ENCODE results near the gene MARCOL.
"Not testable (repeated sequence)": the region's sequence is repeated elsewhere in the genome, so short reads cannot be mapped to it uniquely, and the experiment has no call there.

MARCOL gene

DNA sequence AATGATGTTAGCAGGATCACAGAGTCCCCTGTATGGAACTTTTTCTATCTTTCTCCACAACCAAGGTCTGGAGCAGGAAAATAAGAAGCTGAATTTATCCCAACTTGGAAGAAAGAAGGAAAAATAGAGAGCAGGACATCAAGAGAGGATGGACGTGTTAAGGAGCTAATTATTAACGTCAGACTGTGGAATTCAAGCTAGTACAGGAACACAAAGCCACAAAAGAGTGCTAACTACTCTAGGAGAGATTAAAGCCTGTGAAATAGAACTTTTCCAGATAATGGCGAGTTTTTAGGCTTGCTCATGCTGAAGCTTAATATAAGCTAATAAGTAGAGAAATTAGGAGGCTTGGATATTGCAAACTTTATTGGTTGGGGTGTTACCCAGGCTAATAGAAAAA, 29.6 kb downstream of the MARCOL start:
- H3K4me2 ChIP-seq (ENCODE audit: low read length): no peak overlapping the region
- H3K27ac ChIP-seq (ENCODE audit: low read depth, low read length): no peak overlapping the region
- no peaks in the 10 kb centered on the region for H3K9me3 ChIP-seq (ENCODE audit: control insufficient read depth, insufficient read depth, low read length)

DNA sequence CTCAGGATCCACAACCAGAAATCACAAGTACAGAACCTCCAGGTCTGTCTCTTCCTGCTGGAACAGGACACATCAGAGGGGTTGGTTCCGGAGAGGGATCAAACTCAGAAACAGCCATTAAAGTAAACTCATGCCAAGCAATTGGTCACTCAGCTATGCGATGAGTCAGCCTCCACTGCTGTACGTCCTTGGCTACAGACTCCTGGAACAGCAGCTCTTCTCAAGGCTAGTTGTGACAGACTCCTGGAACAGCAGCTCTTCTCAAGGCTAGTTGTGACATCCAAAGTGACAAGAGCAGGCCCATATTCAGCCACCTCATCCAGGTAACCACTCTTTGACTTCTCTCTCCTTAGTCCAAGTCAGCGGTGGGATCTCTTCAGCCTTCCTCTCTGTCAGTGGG, 30.2 kb downstream of the MARCOL start, which contains the start of gene SPINK13:
SPINK13 (plus strand) TSS at position 229 of the 400 bp plus-strand sequence. CDS start 1,279 bp downstream, outside the sequence.
- no peaks in the 10 kb centered on the region for H3K79me2 ChIP-seq (ENCODE audit: control insufficient read depth, low read length)
- no peaks in the 10 kb centered on the region for H4K20me1 ChIP-seq (ENCODE audit: control insufficient read depth, insufficient read depth, low read depth, low read length)
- H3K9me2 ChIP-seq (replicated peaks; ENCODE audit: control insufficient read depth, low read length): no peaks in the 10 kb centered on the region
- no peak within 1 kb of the TSS for H3K27ac ChIP-seq (ENCODE audit: low read depth, low read length)
- H3F3A ChIP-seq (ENCODE audit: control insufficient read depth, insufficient read depth): no peaks in the 10 kb centered on the region
- no peaks in the 10 kb centered on the region for H3K4me1 ChIP-seq (ENCODE audit: control insufficient read depth, low read length)
- no peak within 1 kb of the TSS for H3K4me3 ChIP-seq (ENCODE audit: low read length)
- TF ChIP-seq, protein P1, sequence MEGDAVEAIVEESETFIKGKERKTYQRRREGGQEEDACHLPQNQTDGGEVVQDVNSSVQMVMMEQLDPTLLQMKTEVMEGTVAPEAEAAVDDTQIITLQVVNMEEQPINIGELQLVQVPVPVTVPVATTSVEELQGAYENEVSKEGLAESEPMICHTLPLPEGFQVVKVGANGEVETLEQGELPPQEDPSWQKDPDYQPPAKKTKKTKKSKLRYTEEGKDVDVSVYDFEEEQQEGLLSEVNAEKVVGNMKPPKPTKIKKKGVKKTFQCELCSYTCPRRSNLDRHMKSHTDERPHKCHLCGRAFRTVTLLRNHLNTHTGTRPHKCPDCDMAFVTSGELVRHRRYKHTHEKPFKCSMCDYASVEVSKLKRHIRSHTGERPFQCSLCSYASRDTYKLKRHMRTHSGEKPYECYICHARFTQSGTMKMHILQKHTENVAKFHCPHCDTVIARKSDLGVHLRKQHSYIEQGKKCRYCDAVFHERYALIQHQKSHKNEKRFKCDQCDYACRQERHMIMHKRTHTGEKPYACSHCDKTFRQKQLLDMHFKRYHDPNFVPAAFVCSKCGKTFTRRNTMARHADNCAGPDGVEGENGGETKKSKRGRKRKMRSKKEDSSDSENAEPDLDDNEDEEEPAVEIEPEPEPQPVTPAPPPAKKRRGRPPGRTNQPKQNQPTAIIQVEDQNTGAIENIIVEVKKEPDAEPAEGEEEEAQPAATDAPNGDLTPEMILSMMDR (IDR thresholded peaks at IDR 0.05; ENCODE audit: low read depth, low read length, poor library complexity, severe bottlenecking): no peak
- no peak for TF ChIP-seq EZH2phosphoT487 (IDR thresholded peaks at IDR 0.05; ENCODE audit: borderline replicate concordance, low read length)
- no peak within 1 kb of the TSS for H3K4me2 ChIP-seq (ENCODE audit: low read length)
- H3K9me3 ChIP-seq (ENCODE audit: control insufficient read depth, insufficient read depth, low read length): no peaks in the 10 kb centered on the region
- no peaks in the 10 kb centered on the region; the same call in 1 of the 2 replicates for H3K27me3 ChIP-seq (ENCODE audit: control insufficient read depth, low read length)
- no peaks in the 10 kb centered on the region for H3K36me3 ChIP-seq (ENCODE audit: control insufficient read depth, low read length)

More for the DNA sequence above, 29.6 kb downstream of the MARCOL start:
- H3K4me1 ChIP-seq (ENCODE audit: control insufficient read depth, low read length): no peaks in the 10 kb centered on the region
- no peaks in the 10 kb centered on the region for H3K79me2 ChIP-seq (ENCODE audit: control insufficient read depth, low read length)
- H3K9me2 ChIP-seq (replicated peaks; ENCODE audit: control insufficient read depth, low read length): no peaks in the 10 kb centered on the region
- no peak for TF ChIP-seq EZH2phosphoT487 (IDR thresholded peaks at IDR 0.05; ENCODE audit: borderline replicate concordance, low read length)
- TF ChIP-seq, protein P1 (IDR thresholded peaks at IDR 0.05; ENCODE audit: low read depth, low read length, poor library complexity, severe bottlenecking): no peak
- no peak overlapping the region for H3K4me3 ChIP-seq (ENCODE audit: low read length)
- H3K27me3 ChIP-seq (ENCODE audit: control insufficient read depth, low read length): no peaks in the 10 kb centered on the region; the same call in 1 of the 2 replicates
- H3K36me3 ChIP-seq (ENCODE audit: control insufficient read depth, low read length): no peaks in the 10 kb centered on the region
- no peaks in the 10 kb centered on the region for H3F3A ChIP-seq (ENCODE audit: control insufficient read depth, insufficient read depth)
- no peaks in the 10 kb centered on the region for H4K20me1 ChIP-seq (ENCODE audit: control insufficient read depth, insufficient read depth, low read depth, low read length)

DNA sequence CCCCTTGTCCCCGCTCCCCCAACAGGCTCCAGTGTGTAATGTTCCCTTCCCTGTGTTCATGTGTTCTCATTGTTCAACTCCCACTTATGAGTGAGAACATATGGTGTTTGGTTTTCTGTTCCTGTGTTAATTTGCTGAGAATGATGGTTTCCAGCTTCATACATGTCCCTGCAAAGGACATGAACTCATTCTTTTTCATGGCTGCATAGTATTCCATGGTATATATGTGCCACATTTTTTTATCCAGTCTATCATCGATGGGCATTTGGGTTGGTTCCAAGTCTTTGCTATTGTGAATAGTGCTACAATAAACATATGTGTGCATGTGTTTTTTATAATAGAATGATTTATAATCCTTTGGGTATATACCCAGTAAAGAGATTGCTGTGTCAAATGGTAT, 36.8 kb downstream of the MARCOL start:
- not testable (repeated sequence) for H3K4me2 ChIP-seq (ENCODE audit: low read length); H3K79me2 ChIP-seq (ENCODE audit: control insufficient read depth, low read length); H3F3A ChIP-seq (ENCODE audit: control insufficient read depth, insufficient read depth); H3K9me3 ChIP-seq (ENCODE audit: control insufficient read depth, insufficient read depth, low read length); H3K4me3 ChIP-seq (ENCODE audit: low read length); H3K4me1 ChIP-seq (ENCODE audit: control insufficient read depth, low read length); H3K9me2 ChIP-seq (replicated peaks; ENCODE audit: control insufficient read depth, low read length); H3K27me3 ChIP-seq (ENCODE audit: control insufficient read depth, low read length); H3K27ac ChIP-seq (ENCODE audit: low read depth, low read length); H4K20me1 ChIP-seq (ENCODE audit: control insufficient read depth, insufficient read depth, low read depth, low read length); H3K36me3 ChIP-seq (ENCODE audit: control insufficient read depth, low read length)

DNA sequence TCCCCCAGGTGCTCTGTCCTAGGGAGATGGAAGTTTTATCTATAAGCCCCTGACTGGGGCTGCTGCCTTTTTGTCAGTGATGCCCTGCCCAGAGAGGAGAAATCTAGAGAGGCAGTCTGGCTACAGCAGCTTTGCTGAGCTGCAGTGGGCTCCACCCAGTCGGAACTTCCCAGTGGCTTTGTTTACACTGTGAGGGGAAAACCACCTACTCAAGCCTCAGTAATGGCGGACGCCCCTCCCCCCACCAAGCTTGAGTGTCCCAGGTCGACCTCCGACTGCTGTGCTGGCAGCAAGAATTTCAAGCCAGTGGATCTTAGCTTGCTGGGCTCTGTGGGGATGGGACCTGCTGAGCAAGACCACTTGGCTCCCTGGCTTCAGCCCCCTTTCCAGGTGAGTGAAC, 42.6 kb downstream of the MARCOL start:
- not testable (repeated sequence) for H3K4me1 ChIP-seq (ENCODE audit: control insufficient read depth, low read length); H4K20me1 ChIP-seq (ENCODE audit: control insufficient read depth, insufficient read depth, low read depth, low read length); H3K4me2 ChIP-seq (ENCODE audit: low read length); H3K27ac ChIP-seq (ENCODE audit: low read depth, low read length); H3K79me2 ChIP-seq (ENCODE audit: control insufficient read depth, low read length); H3K36me3 ChIP-seq (ENCODE audit: control insufficient read depth, low read length); H3K9me3 ChIP-seq (ENCODE audit: control insufficient read depth, insufficient read depth, low read length); H3K4me3 ChIP-seq (ENCODE audit: low read length); H3K27me3 ChIP-seq (ENCODE audit: control insufficient read depth, low read length); H3K9me2 ChIP-seq (replicated peaks; ENCODE audit: control insufficient read depth, low read length); H3F3A ChIP-seq (ENCODE audit: control insufficient read depth, insufficient read depth)

DNA sequence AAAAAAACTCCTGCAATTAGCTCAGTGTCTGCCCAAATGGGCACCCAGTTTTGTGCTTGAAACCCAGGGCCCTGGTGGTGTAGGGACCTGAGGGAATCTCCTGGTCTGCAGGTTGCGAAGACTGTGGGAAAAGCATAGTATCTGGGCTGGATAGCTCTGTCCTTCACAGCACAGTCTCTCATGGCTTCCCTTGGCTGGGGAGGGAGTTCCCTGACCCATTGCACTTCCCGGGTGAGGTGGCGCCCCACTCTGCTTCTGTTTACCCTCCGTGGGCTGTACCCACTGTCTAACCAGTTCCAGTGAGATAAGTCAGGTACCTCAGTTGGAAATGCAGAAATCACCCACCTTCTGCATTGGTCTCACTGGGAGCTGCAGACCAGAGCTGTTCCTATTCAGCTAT, 43.0 kb downstream of the MARCOL start:
- not testable (repeated sequence) for H3K4me2 ChIP-seq (ENCODE audit: low read length); H3K9me2 ChIP-seq (replicated peaks; ENCODE audit: control insufficient read depth, low read length); H3K79me2 ChIP-seq (ENCODE audit: control insufficient read depth, low read length); H3K36me3 ChIP-seq (ENCODE audit: control insufficient read depth, low read length); H3K9me3 ChIP-seq (ENCODE audit: control insufficient read depth, insufficient read depth, low read length); H3F3A ChIP-seq (ENCODE audit: control insufficient read depth, insufficient read depth); H3K4me1 ChIP-seq (ENCODE audit: control insufficient read depth, low read length); H3K27ac ChIP-seq (ENCODE audit: low read depth, low read length); H3K27me3 ChIP-seq (ENCODE audit: control insufficient read depth, low read length); H3K4me3 ChIP-seq (ENCODE audit: low read length); H4K20me1 ChIP-seq (ENCODE audit: control insufficient read depth, insufficient read depth, low read depth, low read length)
